CD1c-positive myeloid dendritic cell (primary cell): ENCODE data around the gene KIF18B.

ENCODE experiments used
- DNase-seq: peaks from one replicate; pipeline ENCODE4 v3.0.0-alpha.2; 2016; ENCODE audit errors: extremely low spot score

KIF18B gene

DNA sequence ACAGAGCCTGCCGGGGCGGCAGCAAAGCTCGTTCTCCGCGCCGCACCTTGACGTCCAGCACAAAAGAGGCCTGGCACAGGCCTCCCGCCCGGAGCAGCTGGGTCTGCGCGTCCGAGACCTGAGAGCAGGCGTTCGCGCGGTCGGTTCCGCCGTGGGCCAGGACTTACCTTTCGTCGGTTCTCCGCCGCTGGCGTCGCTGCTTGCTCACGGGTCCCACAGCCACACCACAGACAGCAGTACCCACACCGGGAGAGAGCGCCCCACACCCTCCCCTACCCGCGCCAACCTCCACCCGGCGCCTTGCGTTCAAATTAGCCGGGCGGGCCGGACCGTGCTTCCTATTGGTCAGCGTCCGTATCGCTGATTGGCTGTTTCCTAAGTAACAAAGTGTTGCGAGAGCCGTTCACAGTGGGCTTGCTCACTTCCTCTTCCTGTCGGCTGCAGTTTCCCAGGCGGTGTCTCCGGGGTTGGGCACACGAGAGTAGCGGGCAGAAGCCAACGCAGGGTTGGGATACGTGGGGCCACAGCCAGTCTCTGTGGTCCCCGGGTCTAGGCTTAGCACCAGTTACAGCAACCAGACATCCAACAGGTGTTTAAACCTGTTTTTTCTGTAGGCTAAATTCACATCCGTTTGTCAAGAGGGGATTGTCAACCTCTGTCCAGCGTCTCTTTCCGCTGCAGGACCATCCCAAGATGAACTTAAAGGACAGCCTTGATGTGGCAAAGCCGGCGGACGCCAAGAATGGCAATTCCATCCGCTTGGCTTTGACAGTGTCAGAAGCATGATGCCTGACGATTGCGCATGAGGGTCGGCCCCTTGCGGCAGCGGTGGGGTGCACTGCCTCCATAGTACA is at the start of gene KIF18B:
Gene KIF18B, minus strand, starts transcription at position 313 of the 854 bp plus-strand sequence. CDS start 11,429 bp downstream, outside the sequence.
- peak; percentile 94 for DNase-seq

DNA sequence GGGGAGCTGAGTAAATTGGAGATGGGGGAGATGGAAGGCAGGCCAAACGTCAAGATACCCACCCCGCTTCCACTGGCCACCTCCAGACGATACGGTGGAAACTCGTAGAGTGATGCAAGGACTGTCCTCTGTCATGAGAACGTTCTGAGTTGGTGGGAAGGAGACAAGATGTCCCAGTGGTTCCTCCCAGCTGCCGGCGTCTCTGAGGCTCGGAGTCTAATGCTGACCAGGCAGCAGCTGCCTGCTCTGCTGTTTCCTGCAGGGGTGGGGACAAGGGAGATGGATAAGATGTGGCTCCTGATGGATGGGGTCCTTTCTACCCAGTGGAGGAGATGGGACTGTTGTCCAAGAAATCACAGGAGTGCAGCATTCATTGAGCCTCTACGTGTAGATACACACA is 48.7 kb upstream of the KIF18B start:
- no peak for DNase-seq

DNA sequence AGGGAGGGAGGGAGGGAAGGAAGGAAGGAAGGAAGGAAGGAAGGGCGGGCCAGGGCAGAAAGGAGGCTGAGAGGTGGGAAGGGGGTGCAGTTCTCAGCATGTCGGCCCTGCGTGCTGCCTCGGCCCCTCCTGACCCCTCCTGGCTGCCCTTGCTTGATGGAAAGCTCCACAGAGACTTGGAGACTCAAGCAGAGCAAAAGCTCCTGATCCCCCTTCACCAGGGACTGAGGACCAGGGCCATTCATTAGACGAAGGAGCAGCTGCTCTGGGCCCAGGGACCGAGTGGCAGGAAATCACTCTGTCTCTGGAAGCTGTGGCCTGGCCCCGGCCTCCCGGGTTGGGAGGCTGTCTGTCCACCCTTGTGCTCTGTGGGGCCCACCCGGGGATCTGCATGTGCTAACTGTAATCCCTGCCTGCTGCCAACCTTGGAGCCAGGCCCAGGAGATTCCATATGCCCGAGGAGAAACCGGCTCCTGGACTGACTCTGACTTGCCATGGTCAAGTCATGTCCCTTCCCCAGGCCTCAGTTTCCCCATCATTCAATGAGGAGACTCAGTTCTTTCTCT is 47.9 kb upstream of the KIF18B start:
- no peak for DNase-seq

DNA sequence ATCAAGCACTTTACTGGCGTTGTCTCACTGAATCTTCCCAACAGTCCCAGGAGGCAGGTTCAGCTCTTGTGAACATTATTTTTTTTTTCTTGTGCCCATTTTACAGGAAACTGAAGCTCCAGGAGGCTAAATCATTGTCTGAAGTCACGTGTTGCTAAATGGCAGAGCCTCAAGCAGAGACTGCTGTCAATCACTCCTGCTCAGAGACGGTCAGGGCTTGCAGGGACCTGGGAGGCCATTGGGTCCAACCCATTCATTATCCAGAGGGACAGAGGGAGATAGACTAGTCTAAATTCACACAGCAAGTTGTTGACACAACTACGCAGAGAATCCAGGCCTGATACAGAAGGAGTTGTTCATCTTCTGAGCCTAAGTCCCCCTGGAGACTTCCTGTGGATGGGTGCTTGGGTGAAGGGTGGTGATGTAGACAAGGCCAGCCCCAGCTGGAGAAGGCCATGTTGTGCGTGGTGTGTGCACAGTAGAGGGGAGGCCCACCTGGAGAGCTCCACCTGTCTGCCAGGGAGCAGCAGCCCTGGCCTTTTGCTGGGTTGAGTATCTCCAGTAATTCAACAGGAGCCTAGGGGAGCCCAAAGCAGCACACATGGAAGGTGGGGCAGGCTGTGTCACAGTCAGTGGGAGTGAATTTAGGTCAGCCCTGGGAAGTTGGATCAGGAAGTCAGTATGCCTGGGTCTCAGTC is 44.8 kb upstream of the KIF18B start:
- no peak for DNase-seq

DNA sequence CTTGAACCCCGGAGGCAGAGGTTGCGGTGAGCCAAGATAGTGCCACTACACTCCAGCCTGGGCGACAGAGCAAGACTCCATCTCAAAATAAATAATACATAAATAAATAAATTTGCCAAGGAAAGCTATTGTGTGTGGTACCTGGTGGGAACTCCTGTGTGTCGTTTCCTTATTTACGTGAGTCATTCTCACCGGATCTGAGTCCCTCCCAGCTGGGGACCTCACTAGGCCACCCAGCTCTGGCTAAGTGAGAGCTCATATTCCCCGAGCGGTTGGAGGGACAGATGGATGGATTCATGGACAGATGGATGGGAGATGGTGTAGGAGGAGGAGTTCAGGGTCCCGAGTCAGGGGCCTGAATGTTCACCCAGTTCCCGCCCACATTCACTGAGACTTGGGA is 43.4 kb upstream of the KIF18B start:
- DNase-seq = no peak

DNA sequence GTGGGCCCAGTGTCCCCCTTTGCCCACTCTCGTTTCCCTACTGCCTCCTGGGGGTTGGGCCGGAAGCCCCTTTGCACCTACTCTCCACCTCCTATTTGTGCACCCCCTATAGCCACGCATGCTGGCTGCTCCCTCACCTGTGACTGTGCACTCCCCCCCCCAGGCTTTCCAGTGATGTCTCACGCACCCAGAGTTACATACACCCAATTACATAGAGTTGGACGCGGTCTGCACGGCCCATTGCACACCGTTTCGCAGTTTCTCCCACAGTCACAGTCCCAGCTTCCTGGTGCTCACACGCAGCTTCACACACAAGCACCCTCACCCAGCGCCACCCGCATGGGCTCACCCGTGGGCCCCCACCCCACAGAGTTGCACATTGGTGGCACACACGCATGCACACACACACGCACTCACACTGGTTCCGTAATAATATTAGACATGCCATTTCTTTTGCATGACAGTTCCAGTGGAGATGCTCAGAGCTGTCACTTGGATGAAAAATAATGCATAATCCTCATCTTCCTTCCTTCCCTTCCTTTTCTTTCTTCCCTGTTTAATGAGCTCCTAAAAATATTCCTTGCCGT is 42.1 kb upstream of the KIF18B start:
- DNase-seq = no peak

DNA sequence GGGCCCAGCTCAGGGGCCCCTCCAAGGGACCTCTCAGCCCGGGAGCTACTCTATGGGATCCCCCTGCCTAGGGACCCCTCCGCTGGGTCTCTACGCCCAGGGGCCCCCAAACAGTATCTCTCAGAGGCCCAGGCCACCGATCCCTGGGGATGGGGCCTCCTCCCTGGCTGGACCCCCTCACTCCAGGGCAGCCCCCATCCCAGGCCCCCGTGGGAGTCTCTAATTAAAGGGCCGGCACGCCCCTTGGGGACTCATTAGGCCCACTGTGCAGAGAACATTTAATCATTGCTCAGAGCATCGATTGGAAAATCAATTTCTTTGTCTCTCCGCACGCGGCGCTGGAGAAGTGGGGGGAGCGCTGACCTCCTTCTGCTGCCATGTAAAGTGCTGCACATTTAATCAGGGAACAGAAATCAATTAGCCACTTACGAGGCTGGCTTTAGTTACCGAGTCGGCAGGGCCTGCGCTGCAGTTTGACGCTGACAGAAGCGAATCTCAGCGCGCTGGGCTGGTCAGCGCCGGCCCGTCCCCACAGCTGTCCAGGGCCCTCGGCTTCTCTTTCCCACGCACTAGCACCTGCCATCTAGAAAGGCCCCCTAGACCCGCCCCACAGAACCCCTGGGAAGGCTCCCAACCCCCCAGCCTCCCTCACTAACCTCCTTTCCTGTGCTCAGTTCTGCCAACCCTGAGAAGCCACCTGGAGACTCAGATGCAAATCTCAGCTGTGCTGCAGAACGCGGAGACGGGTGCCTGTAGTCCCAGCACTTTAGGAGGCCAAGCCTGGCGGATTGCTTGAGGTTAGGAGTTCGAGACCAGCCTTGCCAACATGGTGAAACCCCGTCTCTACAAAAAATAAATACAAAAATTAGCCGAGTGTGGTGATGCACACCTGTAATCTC is 40.7 kb upstream of the KIF18B start:
- DNase-seq = no peak

DNA sequence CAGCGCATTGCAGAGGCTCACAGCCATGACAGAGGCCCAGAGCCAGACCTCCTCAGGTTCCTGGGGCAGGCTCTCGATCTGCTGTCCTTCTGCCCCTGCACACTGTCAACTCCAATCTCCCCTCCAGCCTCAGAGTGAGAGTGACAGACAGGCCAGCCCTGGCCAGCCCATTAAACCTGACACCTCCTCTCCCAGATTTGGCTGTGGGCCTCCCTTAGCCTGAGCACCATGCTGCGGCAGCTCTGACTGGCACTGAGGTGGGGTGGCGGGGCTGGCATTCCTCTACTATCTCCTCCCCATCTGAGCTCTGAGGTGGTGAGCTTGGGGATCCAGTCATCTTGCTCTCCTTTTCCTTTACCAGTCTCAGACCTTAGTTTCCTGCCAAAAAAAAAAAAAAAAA is 36.0 kb upstream of the KIF18B start:
- DNase-seq = no peak

DNA sequence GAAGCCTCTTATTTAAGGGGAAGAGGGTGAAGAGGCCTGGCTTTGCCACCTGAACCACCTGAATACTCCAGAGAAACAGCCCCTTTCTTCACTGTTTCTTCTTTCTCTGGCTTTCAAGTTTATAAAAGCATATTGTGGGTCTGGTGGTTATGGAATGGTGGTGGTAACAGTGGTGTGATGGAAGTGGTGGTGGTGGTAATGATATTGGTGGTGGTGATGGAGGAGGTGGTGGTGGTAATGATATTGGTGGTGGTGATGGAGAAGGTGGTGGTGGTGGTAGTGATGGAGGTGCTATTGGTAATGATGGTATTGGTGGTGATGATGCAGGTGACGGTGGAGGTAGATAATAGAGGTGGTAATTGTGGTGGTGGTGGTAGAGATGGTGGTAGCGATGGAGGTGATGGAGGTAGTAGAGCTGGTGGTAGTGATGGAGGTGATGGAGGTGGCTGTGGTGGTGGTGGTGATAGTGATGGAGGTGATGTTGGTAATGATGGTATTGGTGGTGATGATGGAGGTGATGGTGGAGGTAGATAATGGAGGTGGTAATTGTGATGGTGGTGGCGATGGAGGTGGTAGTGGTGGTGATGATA is 34.6 kb upstream of the KIF18B start:
- DNase-seq = no peak

DNA sequence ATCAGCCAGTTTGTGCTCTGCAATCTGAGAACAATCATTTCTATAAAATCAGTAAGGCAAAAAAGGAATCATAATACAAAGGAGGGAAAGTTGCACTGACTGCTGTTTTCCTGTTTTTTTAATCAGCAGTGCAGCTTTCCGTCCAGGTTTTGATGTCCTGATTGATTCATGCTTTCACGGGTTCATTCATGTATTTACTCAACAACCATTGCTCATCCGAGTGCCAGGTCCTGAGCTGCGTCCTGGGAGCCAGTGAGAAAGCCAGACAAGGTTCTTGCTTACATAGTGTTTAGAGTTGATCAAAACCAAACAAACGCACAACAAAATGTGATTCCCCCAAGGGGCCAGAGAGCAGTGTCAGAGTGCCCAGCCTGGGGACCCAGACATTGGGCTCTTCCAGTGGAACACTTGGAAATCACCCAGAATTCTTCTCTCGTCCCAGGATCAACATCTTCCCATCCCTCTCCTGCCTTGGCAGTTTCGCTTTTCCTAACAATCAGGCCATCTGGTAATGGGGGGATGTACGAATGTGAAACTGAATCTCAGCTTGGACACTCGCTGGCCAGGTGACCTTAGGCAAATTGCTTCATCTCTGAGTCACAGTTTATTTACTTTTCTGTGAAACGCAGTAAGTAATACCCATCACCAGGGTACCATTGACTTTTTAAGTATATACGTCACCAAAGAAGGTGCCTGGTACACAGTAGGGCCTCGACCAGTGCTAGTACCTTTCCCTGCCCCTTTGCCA is 33.8 kb upstream of the KIF18B start:
- DNase-seq = no peak

DNA sequence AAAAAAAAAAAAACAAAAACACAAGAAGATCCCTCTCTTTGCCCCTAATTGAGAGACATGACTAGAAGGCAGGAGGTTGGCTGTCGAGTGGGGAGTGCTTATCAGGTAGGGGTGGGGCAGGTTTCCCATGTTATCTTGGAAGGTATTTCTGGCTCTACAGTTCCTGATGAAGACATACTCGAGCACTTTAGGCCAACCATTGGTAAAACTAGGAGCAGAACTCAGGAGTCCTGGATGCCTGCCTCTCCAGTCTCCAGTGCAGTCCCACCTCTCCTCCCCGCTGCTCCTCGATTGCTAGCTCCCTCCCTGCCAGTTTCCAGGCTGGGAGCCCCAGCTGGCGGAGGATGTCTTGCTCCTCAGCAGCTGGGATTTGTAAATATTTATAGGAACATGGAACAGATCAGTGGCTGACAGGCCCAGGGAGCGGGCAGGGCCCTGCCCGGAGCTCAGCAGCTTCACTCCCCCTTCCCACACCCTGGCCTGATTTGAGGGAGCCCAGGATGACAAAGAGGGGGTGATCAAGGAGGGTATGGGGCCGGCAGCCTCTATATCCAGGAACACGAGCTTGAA is 31.9 kb upstream of the KIF18B start:
- DNase-seq = no peak

DNA sequence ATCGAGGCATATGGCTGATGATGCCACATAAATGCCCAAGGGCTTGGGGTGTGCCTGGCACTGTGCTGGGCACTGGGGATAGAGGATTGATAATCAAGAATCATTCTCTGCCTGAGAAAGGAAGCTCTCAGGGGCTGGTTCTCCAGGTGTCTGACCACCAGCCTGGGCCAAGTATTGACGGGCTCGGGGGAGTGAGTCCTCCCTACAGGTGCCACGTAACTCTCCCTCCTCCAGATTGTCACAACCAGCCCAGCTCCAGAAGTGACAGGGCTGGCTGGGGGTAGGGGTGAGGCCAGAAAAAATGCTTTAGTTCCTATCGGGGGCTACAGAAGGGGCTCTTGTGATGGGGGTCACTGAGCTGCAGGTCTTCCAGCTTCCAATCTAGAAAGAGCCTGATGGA is 31.2 kb upstream of the KIF18B start:
- DNase-seq = no peak

DNA sequence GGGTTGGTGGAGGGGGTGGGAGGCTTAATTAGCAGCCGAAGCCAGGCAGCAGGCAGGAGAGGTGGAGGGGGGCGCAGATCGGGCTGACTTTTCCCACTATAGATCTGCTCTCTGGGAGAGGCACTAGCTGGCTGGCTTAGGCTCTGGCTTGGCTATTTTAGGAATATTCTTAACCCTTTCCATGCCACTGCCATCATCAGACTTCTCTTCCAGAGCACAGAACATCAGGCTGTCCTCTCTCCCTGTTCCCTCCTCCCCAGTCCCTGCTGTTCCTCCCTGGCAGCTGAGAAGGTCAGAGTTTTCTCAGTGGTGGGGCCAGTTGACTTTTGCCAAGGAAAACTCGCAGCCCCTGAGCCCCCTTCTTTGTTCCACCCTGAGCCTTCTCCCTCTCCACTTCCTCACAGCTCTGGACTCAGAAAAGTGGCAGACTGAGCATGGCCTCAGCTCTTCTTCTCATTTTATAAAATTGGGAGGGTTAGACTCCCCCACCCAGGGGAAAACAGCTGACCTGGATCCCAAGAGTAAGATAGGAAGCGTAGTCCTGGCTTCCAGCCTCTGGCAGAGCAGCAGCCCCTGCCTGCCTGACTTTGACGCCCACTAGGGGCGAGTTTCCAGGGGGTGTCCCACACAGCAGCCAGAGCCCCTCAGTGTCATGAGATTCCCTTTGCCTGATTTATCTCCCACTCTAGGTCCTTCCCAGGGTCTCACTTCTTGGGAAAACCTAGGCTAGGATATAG is 30.4 kb upstream of the KIF18B start:
- no peak for DNase-seq

DNA sequence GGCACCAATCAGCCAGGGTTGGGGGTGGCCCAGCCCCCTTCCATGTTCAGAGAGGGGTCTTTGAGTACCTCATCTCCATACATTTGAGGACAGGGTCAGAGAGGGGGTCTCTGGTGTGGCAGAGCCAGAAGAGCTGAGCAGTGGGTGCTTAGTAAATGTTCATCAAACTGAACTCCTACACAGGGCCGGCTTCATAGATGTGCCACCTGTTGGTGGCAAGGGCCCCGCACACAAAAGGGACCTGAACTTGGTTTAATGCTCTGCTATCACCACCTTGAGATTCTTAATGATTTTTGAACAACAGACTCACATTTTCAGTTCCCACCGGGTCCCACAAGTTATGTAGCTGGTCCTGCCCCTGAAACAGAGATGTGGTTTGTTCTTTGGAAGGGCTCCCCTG is 29.5 kb upstream of the KIF18B start:
- DNase-seq = no peak

DNA sequence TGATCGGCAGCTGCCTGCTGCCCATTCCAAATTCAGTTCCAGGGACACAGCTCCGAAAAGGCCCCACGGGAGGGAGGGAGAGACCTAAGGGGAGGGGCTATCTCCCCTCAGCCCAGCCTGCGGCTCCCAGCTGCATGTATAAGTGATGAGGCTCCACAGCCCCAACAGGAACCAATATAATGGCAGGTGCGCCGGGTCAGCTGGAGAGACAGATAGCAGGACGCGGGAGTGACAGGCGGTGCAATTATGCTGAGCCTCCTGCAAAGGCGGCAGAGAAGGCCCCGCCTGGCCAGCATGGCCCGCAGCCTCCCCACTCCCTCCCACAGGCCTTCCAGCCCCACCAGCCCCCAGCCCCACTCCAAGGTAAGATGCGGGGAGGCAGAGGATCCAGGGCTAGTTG is 28.6 kb upstream of the KIF18B start:
- no peak for DNase-seq

DNA sequence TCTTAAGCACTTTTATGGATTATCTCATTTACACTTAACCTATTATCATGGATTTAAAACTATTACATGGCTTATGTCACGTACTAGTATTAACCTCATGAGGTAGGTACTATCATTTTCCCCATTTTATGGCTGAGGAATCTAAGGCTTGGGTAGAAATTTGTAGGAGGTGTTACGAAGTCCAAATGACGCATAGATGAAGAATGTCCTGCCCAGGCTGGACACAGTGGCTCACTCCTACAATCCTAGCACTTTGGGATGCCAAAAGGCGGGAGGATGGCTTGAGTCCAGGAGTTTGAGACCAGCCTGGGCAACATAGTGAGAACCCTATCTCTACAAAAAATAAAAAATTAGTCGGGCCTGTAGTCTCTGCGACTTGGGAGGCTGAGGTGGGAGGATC is 25.4 kb upstream of the KIF18B start:
- DNase-seq = no peak

DNA sequence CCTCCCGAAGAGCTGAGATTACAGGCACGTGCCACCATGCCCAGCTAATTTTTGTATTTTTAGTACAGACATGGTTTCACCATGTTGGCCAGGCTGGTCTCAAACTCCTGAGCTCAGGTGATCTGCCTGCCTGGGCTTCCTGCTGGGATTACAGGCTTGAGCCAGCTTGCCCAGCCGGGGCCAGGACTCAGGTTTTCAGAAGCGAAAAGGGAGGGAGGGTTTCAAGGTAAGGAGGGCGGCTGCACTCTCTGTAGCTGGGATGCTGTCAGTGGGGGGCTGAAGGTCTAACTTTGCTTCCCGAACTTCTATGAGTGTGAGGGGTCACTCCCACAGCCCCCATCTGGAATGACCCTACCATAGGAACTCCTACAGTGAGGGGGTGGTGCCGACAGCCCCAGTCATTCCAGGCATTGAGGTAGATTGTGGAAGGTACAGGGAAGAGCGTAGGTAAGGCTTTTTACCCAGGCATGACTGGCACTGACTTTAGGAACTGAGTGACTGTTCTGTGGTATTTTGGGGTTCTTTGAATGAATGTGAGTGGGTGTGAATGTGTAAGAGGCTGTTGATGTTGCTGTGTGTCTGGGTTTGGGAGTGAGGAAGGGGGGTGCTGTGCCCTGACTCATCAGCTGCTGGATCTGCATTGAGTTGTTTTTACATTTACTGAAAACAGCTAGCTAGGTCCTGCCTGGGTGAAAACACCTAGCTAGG is 24.4 kb upstream of the KIF18B start:
- DNase-seq = peak; percentile 39

DNA sequence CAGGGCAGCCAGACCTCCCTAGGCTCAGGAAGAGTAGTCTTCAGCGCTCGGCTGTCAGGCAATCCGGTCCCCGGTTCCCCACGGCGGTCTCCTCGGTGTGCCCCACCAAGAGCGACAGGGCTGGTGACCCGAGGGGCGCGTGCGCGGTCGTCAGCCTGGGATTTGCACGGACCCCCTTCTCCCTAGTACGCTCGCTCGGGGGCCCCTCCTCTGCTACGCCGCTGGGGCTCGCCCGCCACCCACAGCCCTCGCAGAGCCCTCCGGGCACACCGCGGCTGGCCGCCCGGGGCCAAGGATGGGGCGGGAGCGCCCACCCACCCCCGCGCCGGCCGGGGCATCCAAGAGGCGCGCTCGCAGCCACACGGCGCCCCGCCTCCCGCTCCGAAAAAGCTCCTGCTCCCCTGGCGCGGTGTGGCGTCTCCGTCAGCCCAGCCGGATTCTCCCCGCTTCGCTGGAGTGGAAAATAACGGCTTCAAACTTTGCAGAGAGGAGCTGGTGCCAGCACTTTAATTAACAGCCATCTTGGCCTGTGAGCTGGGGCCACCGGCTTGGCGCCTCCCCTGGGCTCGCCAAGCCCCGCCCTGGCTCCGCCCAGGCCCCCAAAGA is 22.7 kb upstream of the KIF18B start:
- peak; percentile 8 for DNase-seq
